CD4-positive, alpha-beta T cell (primary cell): ENCODE measurements around the gene SLC8A2. TPM values are rescaled to one million over a fixed set of nuclear protein-coding genes. Genes with fewer than 3 reads are reported as not detected.

Experiments used
- ATAC-seq: fragments of 200-7000 bp; cut with Tn5 transposase; one replicate; pipeline ENCODE4 v1.10.0; 2022; ENCODE audit warnings: mild to moderate bottlenecking; ENCODE audit not compliant: poor library complexity
- CTCF ChIA-PET: fragments of 350-600 bp; sonication (Branson Sonifier 250); formaldehyde crosslinking; loops from one replicate; lab custom pipeline; 2021; ENCODE audit warnings: antibody characterized with exemption, inconsistent platforms; lab: Charles Lee
- POLR2A ChIA-PET: fragments of 350-600 bp; sonication (Branson Sonifier 250); formaldehyde crosslinking; loops from one replicate; lab custom pipeline; 2021; ENCODE audit warnings: antibody characterized with exemption, inconsistent platforms; lab: Charles Lee
- DNase-seq, 14 experiments: peaks; one replicate each; pipeline ENCODE4 v3.0.0-alpha.2; 2013 to 2020; ENCODE audit warnings: mixed read lengths in 2 of 14
- H3K27ac ChIP-seq, 2 donors: one replicate each; pipeline versions ENCODE4 v1.5.1 to v1.7.0; 2013; ENCODE audit warnings: low read length in 2 of 2, low read depth in 1 of 2, mild to moderate bottlenecking in 1 of 2
- H3K27me3 ChIP-seq, 2 experiments: 1 replicate in 1 of 2; 2 replicates in 1 of 2; pipeline versions ENCODE4 v1.6.1 to v1.7.0; 2013; ENCODE audit warnings: low read length in 2 of 2, control low read depth in 1 of 2, mild to moderate bottlenecking in 1 of 2, moderate library complexity in 1 of 2; ENCODE audit not compliant: insufficient read depth in 2 of 2, control insufficient read depth in 1 of 2
- H3K36me3 ChIP-seq: one replicate; pipeline ENCODE4 v1.6.1; 2013; ENCODE audit warnings: low read length, control low read depth; ENCODE audit not compliant: insufficient read depth
- H3K4me1 ChIP-seq: one replicate; pipeline ENCODE4 v1.6.1; 2013; ENCODE audit warnings: low read length, control low read depth; ENCODE audit not compliant: insufficient read depth
- H3K4me3 ChIP-seq: one replicate; pipeline ENCODE4 v1.5.1; 2013; ENCODE audit warnings: mild to moderate bottlenecking, low read length, moderate library complexity
- H3K9me3 ChIP-seq, 2 experiments: 1 replicate in 1 of 2; 2 replicates in 1 of 2; pipeline versions ENCODE4 v1.6.1 to v1.7.0; 2013; ENCODE audit warnings: low read length in 2 of 2, mild to moderate bottlenecking in 2 of 2, control low read depth in 1 of 2, moderate library complexity in 1 of 2; ENCODE audit not compliant: control insufficient read depth in 1 of 2, insufficient read depth in 1 of 2
- H3K27ac Mint-ChIP-seq: one replicate; pipeline ENCODE4 v1.8.0; 2020; ENCODE audit warnings: mixed read lengths
- H3K27me3 Mint-ChIP-seq: one replicate; pipeline ENCODE4 v1.8.0; 2021; ENCODE audit warnings: mixed read lengths
- H3K36me3 Mint-ChIP-seq: one replicate; pipeline ENCODE4 v1.8.0; 2021; ENCODE audit warnings: low read depth, mixed read lengths
- H3K4me1 Mint-ChIP-seq: one replicate; pipeline ENCODE4 v1.8.0; 2021; ENCODE audit warnings: low read depth, mixed read lengths
- H3K4me3 Mint-ChIP-seq: one replicate; pipeline ENCODE4 v1.8.0; 2020; ENCODE audit warnings: mild to moderate bottlenecking, mixed read lengths
- H3K9me3 Mint-ChIP-seq: one replicate; pipeline ENCODE4 v1.8.0; 2020; ENCODE audit warnings: mixed read lengths
- intact Hi-C, 2 experiments: fragments of 100-400 bp; cut with DNase I in 1 of 2; cut with micrococcal nuclease in 1 of 2; formaldehyde crosslinking; loops; one replicate each; pipeline versions ENCODE4 v1.15.1 to v1.9.0; 2023 to 2025; cut with DNase I, micrococcal nuclease
- total RNA-seq, 174 experiments: library from RNA in 2 of 174; stranded (reverse) in 2 of 174; gene quantifications; one replicate each; pipeline ENCODE4 v1.2.3 and lab custom pipeline; 2021 to 2026
- TF ChIP-seq, protein P1 (sequence below): fragments of 200-600 bp; IDR thresholded peaks from one replicate; pipeline ENCODE4 v1.8.0; 2022; ENCODE audit warnings: antibody characterized with exemption, mild to moderate bottlenecking

Gene SLC8A2
- total RNA-seq, 2 experiments from 2014 or later, result not detected

GRCh38 chr19:47432499-47432898 lies 39.2 kb downstream of the SLC8A2 start:
- no peak overlapping the region for H3K4me3 ChIP-seq
- H3K27ac ChIP-seq, result no peak overlapping the region
- TF ChIP-seq, protein P1, sequence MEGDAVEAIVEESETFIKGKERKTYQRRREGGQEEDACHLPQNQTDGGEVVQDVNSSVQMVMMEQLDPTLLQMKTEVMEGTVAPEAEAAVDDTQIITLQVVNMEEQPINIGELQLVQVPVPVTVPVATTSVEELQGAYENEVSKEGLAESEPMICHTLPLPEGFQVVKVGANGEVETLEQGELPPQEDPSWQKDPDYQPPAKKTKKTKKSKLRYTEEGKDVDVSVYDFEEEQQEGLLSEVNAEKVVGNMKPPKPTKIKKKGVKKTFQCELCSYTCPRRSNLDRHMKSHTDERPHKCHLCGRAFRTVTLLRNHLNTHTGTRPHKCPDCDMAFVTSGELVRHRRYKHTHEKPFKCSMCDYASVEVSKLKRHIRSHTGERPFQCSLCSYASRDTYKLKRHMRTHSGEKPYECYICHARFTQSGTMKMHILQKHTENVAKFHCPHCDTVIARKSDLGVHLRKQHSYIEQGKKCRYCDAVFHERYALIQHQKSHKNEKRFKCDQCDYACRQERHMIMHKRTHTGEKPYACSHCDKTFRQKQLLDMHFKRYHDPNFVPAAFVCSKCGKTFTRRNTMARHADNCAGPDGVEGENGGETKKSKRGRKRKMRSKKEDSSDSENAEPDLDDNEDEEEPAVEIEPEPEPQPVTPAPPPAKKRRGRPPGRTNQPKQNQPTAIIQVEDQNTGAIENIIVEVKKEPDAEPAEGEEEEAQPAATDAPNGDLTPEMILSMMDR, result no peak
- POLR2A ChIA-PET, result interaction anchor here (2.2 kb wide), 1 partner anchor 313 kb away, joined by 10 read pairs; the partner anchor contains the start of gene NOP53
- intact Hi-C loops, result loop anchor here in 1 of 2 experiments (10.0 kb wide), 1 partner anchor 172 kb away; the partner anchor contains the start of gene BICRA
- Mint-ChIP-seq H3K27ac (no peak overlapping the region), H3K36me3 (no peaks in the 10 kb centered on the region), H3K4me1 (peaks cover 25% of the 10 kb centered on the region), H3K9me3 (no peaks in the 10 kb centered on the region), H3K4me3 (peak overlapping the region; percentile 4), H3K27me3 (peaks cover 54% of the 10 kb centered on the region)
- H3K9me3 ChIP-seq, result peaks cover 0 to 4% of the 10 kb centered on the region in 2 experiments
- CTCF ChIA-PET, result interaction anchor here (0.8 to 5.7 kb wide), 3 partner anchors 83 to 275 kb away, joined by 3 to 50 read pairs (median 5); no protein-coding TSS in a partner anchor
- peaks cover 22 to 26% of the 10 kb centered on the region in 2 experiments for H3K27me3 ChIP-seq
- no peaks in the 10 kb centered on the region for H3K36me3 ChIP-seq
- DNase-seq (no peak), ATAC-seq (no peak)
- peaks cover 46% of the 10 kb centered on the region for H3K4me1 ChIP-seq

DNA sequence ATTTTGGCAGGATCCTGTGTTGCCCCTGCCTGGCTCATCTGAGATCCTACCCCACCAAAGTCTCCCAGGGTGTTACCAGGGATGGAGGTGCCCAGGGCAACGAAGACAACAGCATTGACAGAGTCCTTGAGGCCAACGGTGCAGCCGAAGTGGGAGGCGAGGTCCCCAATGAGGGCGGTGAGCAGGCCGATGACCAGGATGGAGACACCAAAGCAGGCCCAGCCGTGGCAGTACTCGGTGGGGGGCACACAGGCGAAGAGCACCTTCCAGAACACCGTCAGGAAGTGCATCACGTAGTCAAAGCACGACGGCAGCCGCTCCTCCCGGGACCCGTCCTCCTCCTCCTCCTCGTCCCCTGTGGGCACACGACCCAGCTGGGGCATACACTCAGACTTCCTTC lies 39.6 kb downstream of the SLC8A2 start:
- Mint-ChIP-seq H3K4me1 (peaks cover 24% of the 10 kb centered on the region), H3K36me3 (no peaks in the 10 kb centered on the region), H3K27me3 (peaks cover 50% of the 10 kb centered on the region), H3K27ac (no peak overlapping the region), H3K4me3 (no peak overlapping the region), H3K9me3 (no peaks in the 10 kb centered on the region)
- Histone ChIP-seq H3K4me1 (peaks cover 48% of the 10 kb centered on the region), H3K9me3 (peaks cover 0 to 4% of the 10 kb centered on the region in 2 experiments), H3K36me3 (no peaks in the 10 kb centered on the region), H3K27me3 (peaks cover 19 to 24% of the 10 kb centered on the region in 2 experiments), H3K27ac (no peak overlapping the region), H3K4me3 (no peak overlapping the region)
- ATAC-seq (no peak), DNase-seq (peak in 1 of 14 experiments; percentile 20)
- intact Hi-C loops, result loop anchor here in 1 of 2 experiments (10.0 kb wide), 1 partner anchor 173 kb away; the partner anchor contains the start of gene BICRA
- POLR2A ChIA-PET, result interaction anchor here (2.2 kb wide), 1 partner anchor 313 kb away, joined by 10 read pairs; the partner anchor contains the start of gene NOP53
- CTCF ChIA-PET, result interaction anchor here (5.7 kb wide), 1 partner anchor 267 kb away, joined by 50 read pairs; no protein-coding TSS in a partner anchor
- TF ChIP-seq, protein P1, result no peak

- POLR2A ChIA-PET, result no interaction called here
- H3K36me3 Mint-ChIP-seq, result no peaks in the 10 kb centered on the region
- TF ChIP-seq, protein P1, result no peak
- Histone ChIP-seq H3K9me3 (peaks cover 0 to 4% of the 10 kb centered on the region in 2 experiments), H3K27me3 (peaks cover 24 to 29% of the 10 kb centered on the region in 2 experiments), H3K36me3 (no peaks in the 10 kb centered on the region), H3K4me3 (no peak overlapping the region), H3K4me1 (peaks cover 41% of the 10 kb centered on the region), H3K27ac (no peak overlapping the region)
- ATAC-seq (no peak), DNase-seq (peak in 4 of 14 experiments; percentile 38 to 65 (median 51))
- H3K4me3 Mint-ChIP-seq, result peak overlapping the region; percentile 64
- intact Hi-C loops, result loop anchor here in 1 of 2 experiments (10.0 kb wide), 1 partner anchor 175 kb away; the partner anchor contains the start of gene BICRA
- CTCF ChIA-PET, result no interaction called here
- no peak overlapping the region for H3K27ac Mint-ChIP-seq
- H3K9me3 Mint-ChIP-seq, result no peaks in the 10 kb centered on the region
- peaks cover 43% of the 10 kb centered on the region for H3K27me3 Mint-ChIP-seq
- peaks cover 13% of the 10 kb centered on the region for H3K4me1 Mint-ChIP-seq
Measured at GRCh38 chr19:47430041-47430802, 41.5 kb downstream of the SLC8A2 start.
